HuH-7.5 (cell line): Measurements from ENCODE around the gene RGCC.
"Not testable (repeated sequence)": the region's sequence is repeated elsewhere in the genome, so short reads cannot be mapped to it uniquely, and the experiment has no call there.

Experiments
- DNase-seq: peaks from one replicate; pipeline ENCODE4 v3.0.0; 2011; ENCODE audit warnings: low spot score

Gene RGCC

GRCh38 chr13:41456768-41457588 is at the start of gene RGCC:
TSS of gene RGCC (plus strand) at chr13:41457550. CDS start at chr13:41457708, 158 bp downstream.
- DNase-seq = peak; percentile 75

GRCh38 chr13:41408121-41408520 is 49.2 kb upstream of the RGCC start:
- DNase-seq = no peak

- DNase-seq = no peak
These were observed 48.6 kb upstream of the RGCC start for GRCh38 chr13:41408746-41409145.

- DNase-seq = no peak
These were observed 47.7 kb upstream of the RGCC start for GRCh38 chr13:41409611-41410010.

GRCh38 chr13:41411060-41411459 is 46.3 kb upstream of the RGCC start:
- DNase-seq = no peak

- DNase-seq = no peak
These were observed 45.8 kb upstream of the RGCC start for GRCh38 chr13:41411522-41411921.

GRCh38 chr13:41413872-41414271 is 43.5 kb upstream of the RGCC start:
- no peak for DNase-seq

- DNase-seq = no peak
These were observed 41.1 kb upstream of the RGCC start for GRCh38 chr13:41416276-41416675.

- no peak for DNase-seq
These were observed 39.3 kb upstream of the RGCC start for GRCh38 chr13:41418027-41418426.

- DNase-seq = no peak
These were observed 38.6 kb upstream of the RGCC start for GRCh38 chr13:41418731-41419130.

GRCh38 chr13:41419206-41419605 is 38.1 kb upstream of the RGCC start:
- DNase-seq = no peak

GRCh38 chr13:41420146-41420545 is 37.2 kb upstream of the RGCC start:
- DNase-seq = no peak

- DNase-seq = not testable (repeated sequence)
These were observed 36.0 kb upstream of the RGCC start for GRCh38 chr13:41421330-41421729.

GRCh38 chr13:41421983-41422382 is 35.4 kb upstream of the RGCC start:
- DNase-seq = not testable (repeated sequence)

- not testable (repeated sequence) for DNase-seq
These were observed 34.1 kb upstream of the RGCC start for GRCh38 chr13:41423259-41423658.

GRCh38 chr13:41424675-41425074 is 32.7 kb upstream of the RGCC start:
- not testable (repeated sequence) for DNase-seq

GRCh38 chr13:41426047-41426446 is 31.3 kb upstream of the RGCC start:
- no peak for DNase-seq

GRCh38 chr13:41427666-41428065 is 29.7 kb upstream of the RGCC start:
- DNase-seq = no peak

- no peak for DNase-seq
These were observed 29.2 kb upstream of the RGCC start for GRCh38 chr13:41428155-41428554.

GRCh38 chr13:41434030-41434429 is 23.3 kb upstream of the RGCC start:
- not testable (repeated sequence) for DNase-seq

GRCh38 chr13:41434831-41435520 is 22.4 kb upstream of the RGCC start:
- no peak for DNase-seq

GRCh38 chr13:41443969-41444368 is 13.4 kb upstream of the RGCC start:
- DNase-seq = no peak

- no peak for DNase-seq
These were observed 4.9 kb upstream of the RGCC start for GRCh38 chr13:41452462-41452861.
